A549 (cell line): ENCODE results near the gene HOXB7. TPM values are rescaled to one million over a fixed set of nuclear protein-coding genes. Genes with fewer than 3 reads are reported as not detected.

Source experiments
- ATAC-seq, 2 experiments: fragments of 200-7000 bp in 1 of 2; fragments of >200 bp in 1 of 2; cut with Nextera tagmentation in 1 of 2; cut with Tn5 transposase in 1 of 2; 3 replicates each; pipeline versions ENCODE4 v1.8.0 to v1.9.1; 2018 to 2020; ENCODE audit warnings: mild to moderate bottlenecking in 1 of 2, moderate library complexity in 1 of 2
- CTCF ChIA-PET: fragments of 300-600 bp; sonication (Branson Sonifier 250); formaldehyde crosslinking; extraction: SDS; loops from one replicate; lab custom pipeline; 2021; ENCODE audit warnings: antibody characterized with exemption, inconsistent platforms; lab: Yijun Ruan, JAX
- POLR2A ChIA-PET: fragments of 350-600 bp; formaldehyde crosslinking; extraction: SDS; loops from one replicate; lab custom pipeline; 2021; ENCODE audit warnings: antibody characterized with exemption, inconsistent platforms; lab: Yijun Ruan, JAX
- DNase-seq, 2 experiments: peaks; one replicate each; pipeline versions ENCODE4 v3.0.0 to v3.0.0-alpha.2; 2011 to 2016; ENCODE audit warnings: low read depth in 1 of 2, low spot score in 1 of 2
- FAIRE-seq: peaks from 2 replicates; lab custom pipeline; 2011; peaks lifted over from hg19 to GRCh38; lab: Jason Lieb, UNC
- H3K27ac ChIP-seq, 2 experiments: fragments of >200 bp; sonication (Bioruptor Twin); formaldehyde crosslinking; 3 replicates each; pipeline ENCODE4 v1.5.1; 2016 to 2017
- H3K4me1 ChIP-seq: fragments of >200 bp; sonication (Bioruptor Twin); formaldehyde crosslinking; 3 replicates; pipeline ENCODE4 v1.6.1; 2016
- H3K4me2 ChIP-seq: fragments of >200 bp; sonication (Bioruptor Twin); formaldehyde crosslinking; 3 replicates; pipeline ENCODE4 v1.6.1; 2016
- H3K4me3 ChIP-seq: fragments of >200 bp; sonication (Bioruptor Twin); formaldehyde crosslinking; 3 replicates; pipeline ENCODE4 v1.5.1; 2016
- H3K9me3 ChIP-seq: fragments of >200 bp; sonication (Bioruptor Twin); formaldehyde crosslinking; 3 replicates; pipeline ENCODE4 v1.6.1; 2016
- ATOH8 ChIP-seq: fragments of 250-450 bp; sonication (Bioruptor Pico); IDR thresholded peaks from 2 replicates; pipeline ENCODE4 v1.5.0; 2020; ENCODE audit warnings: low read depth, mild to moderate bottlenecking, moderate library complexity
- BHLHE40 ChIP-seq: IDR thresholded peaks from 2 replicates; pipeline ENCODE4 v1.6.1; 2012; ENCODE audit warnings: low read depth, low read length, inconsistent platforms
- CBX2 ChIP-seq: fragments of 200-600 bp; sonication (generic); IDR thresholded peaks from 2 replicates; pipeline ENCODE4 v1.6.1; 2016; ENCODE audit warnings: low read depth, mild to moderate bottlenecking, borderline replicate concordance
- CBX8 ChIP-seq: fragments of 200-600 bp; sonication (generic); IDR thresholded peaks from 2 replicates; pipeline ENCODE4 v1.6.1; 2016
- CEBPB ChIP-seq, 2 experiments: fragments of >200 bp in 1 of 2; sonication (Bioruptor Twin) in 1 of 2; formaldehyde crosslinking in 1 of 2; IDR thresholded peaks; 2 replicates each; pipeline ENCODE4 v1.6.1; 2012 to 2016
- CTCF ChIP-seq: fragments of >200 bp; sonication (Bioruptor Twin); formaldehyde crosslinking; IDR thresholded peaks from 3 replicates; pipeline ENCODE4 v1.5.1; 2016
- ESRRA ChIP-seq: fragments of 150-350 bp; IDR thresholded peaks from 2 replicates; pipeline ENCODE4 v1.6.1; 2014; ENCODE audit warnings: mild to moderate bottlenecking, low read length, borderline replicate concordance
- FOXS1 ChIP-seq: fragments of 250-450 bp; sonication (Bioruptor Pico); IDR thresholded peaks from 2 replicates; pipeline ENCODE4 v1.5.0; 2020; ENCODE audit warnings: mild to moderate bottlenecking, moderate library complexity
- HES2 ChIP-seq: fragments of >200 bp; sonication (Bioruptor Twin); formaldehyde crosslinking; IDR thresholded peaks from 2 replicates; pipeline ENCODE4 v1.6.1; 2016
- HEYL ChIP-seq: fragments of 250-450 bp; sonication (Bioruptor Pico); IDR thresholded peaks from 2 replicates; pipeline ENCODE4 v1.8.0; 2021; ENCODE audit warnings: mild to moderate bottlenecking, moderate library complexity
- HMGXB4 ChIP-seq: fragments of 250-450 bp; sonication (Bioruptor Pico); IDR thresholded peaks from 2 replicates; pipeline ENCODE4 v1.5.0; 2021; ENCODE audit warnings: mild to moderate bottlenecking, moderate library complexity, borderline replicate concordance
- HOXA7 ChIP-seq: fragments of 250-450 bp; sonication (Bioruptor Pico); IDR thresholded peaks from 2 replicates; pipeline ENCODE4 v1.5.0; 2020; ENCODE audit warnings: mild to moderate bottlenecking, moderate library complexity
- JUN ChIP-seq, 2 experiments: fragments of >200 bp; sonication (Bioruptor Twin); formaldehyde crosslinking; IDR thresholded peaks; 2 replicates in 1 of 2; 3 replicates in 1 of 2; pipeline ENCODE4 v1.6.1; 2016 to 2017
- JUNB ChIP-seq: fragments of >200 bp; sonication (Bioruptor Twin); formaldehyde crosslinking; IDR thresholded peaks from 2 replicates; pipeline ENCODE4 v1.6.1; 2016
- KDM1A ChIP-seq: fragments of 200-600 bp; sonication (generic); IDR thresholded peaks from 2 replicates; pipeline ENCODE4 v1.6.1; 2016; ENCODE audit warnings: low read depth, mild to moderate bottlenecking
- MAFK ChIP-seq: fragments of 450-650 bp; IDR thresholded peaks from 2 replicates; pipeline ENCODE4 v1.6.1; 2014; ENCODE audit not compliant: partially characterized antibody
- MAX ChIP-seq: IDR thresholded peaks from 2 replicates; pipeline ENCODE4 v1.6.1; 2012
- NFE2L2 ChIP-seq: fragments of 150-350 bp; conservative IDR thresholded peaks from 2 replicates; pipeline ENCODE4 v1.6.1; 2014; ENCODE audit warnings: low read length
- NR3C1 ChIP-seq: fragments of >200 bp; sonication (Bioruptor Twin); formaldehyde crosslinking; IDR thresholded peaks from 3 replicates; pipeline ENCODE4 v1.6.1; 2017
- PHF8 ChIP-seq: fragments of 200-600 bp; sonication (generic); IDR thresholded peaks from 2 replicates; pipeline ENCODE4 v1.6.1; 2016; ENCODE audit warnings: low read depth, mild to moderate bottlenecking, antibody characterized with exemption, moderate library complexity, borderline replicate concordance
- POLR2A ChIP-seq: IDR thresholded peaks from 2 replicates; pipeline ENCODE4 v1.6.1; 2012; ENCODE audit warnings: mild to moderate bottlenecking, low read length
- RAD21 ChIP-seq, 2 experiments: fragments of >200 bp in 1 of 2; sonication (Bioruptor Twin) in 1 of 2; formaldehyde crosslinking in 1 of 2; IDR thresholded peaks in 1 of 2; conservative IDR thresholded peaks in 1 of 2; 2 replicates in 1 of 2; 3 replicates in 1 of 2; pipeline ENCODE4 v1.6.1; 2012 to 2018; ENCODE audit warnings: inconsistent platforms in 1 of 2
- RCOR1 ChIP-seq: fragments of 150-350 bp; IDR thresholded peaks from 2 replicates; pipeline ENCODE4 v1.6.1; 2014; ENCODE audit warnings: antibody characterized with exemption, low read length, low read depth
- REST ChIP-seq: fragments of 200-600 bp; sonication (generic); IDR thresholded peaks from 2 replicates; pipeline ENCODE4 v1.6.1; 2016; ENCODE audit warnings: antibody characterized with exemption, mild to moderate bottlenecking, moderate library complexity
- RNF2 ChIP-seq: fragments of 200-600 bp; sonication (generic); IDR thresholded peaks from 2 replicates; pipeline ENCODE4 v1.6.1; 2016; ENCODE audit warnings: low read depth, mild to moderate bottlenecking, antibody characterized with exemption, moderate library complexity, borderline replicate concordance
- SREBF2 ChIP-seq: fragments of 450-650 bp; IDR thresholded peaks from 2 replicates; pipeline ENCODE4 v1.6.1; 2014; ENCODE audit warnings: mild to moderate bottlenecking, moderate library complexity
- TFCP2L1 ChIP-seq: fragments of 250-450 bp; sonication (Bioruptor Pico); IDR thresholded peaks from 2 replicates; pipeline ENCODE4 v1.5.0; 2021; ENCODE audit warnings: mild to moderate bottlenecking
- USF2 ChIP-seq: fragments of 450-650 bp; IDR thresholded peaks from 2 replicates; pipeline ENCODE4 v1.6.1; 2014; ENCODE audit warnings: antibody characterized with exemption
- ZC3H11A ChIP-seq: fragments of 450-650 bp; IDR thresholded peaks from 2 replicates; pipeline ENCODE4 v1.6.1; 2014; ENCODE audit warnings: antibody characterized with exemption, mild to moderate bottlenecking
- ZSCAN20 ChIP-seq: fragments of 250-450 bp; sonication (Bioruptor Pico); IDR thresholded peaks from 2 replicates; pipeline ENCODE4 v1.8.0; 2022; ENCODE audit warnings: mild to moderate bottlenecking, moderate library complexity
- WGBS: methylation state at CpG from one replicate; pipeline ENCODE4 v1.1.6; 2017; ENCODE audit errors: missing lambda C conversion rate; 5-methylcytosine and 5-hydroxymethylcytosine counted together
- polyA plus RNA-seq, 4 experiments: library from polyadenylated mRNA; depleted of rRNA in 3 of 4; stranded (reverse); fragments of >200 nt; fragmentation: RNase III in 1 of 4; extraction: RNeasy Plus Mini Kit Qiagen cat#74134 plus additional on column Dnase treatment in 1 of 4; gene quantifications; 2 replicates in 3 of 4; 3 replicates in 1 of 4; pipeline ENCODE4 v1.2.3, GENCODE V29; 2011 to 2017

HOXB7 gene
- polyA plus RNA-seq, 2 of the 4 experiments (the other 2 are of a cell fraction), result 22.3 to 32.3 TPM

GRCh38 chr17:48605409-48605919, 5.4 kb downstream of the HOXB7 start (continued):
- TF ChIP-seq MAFK, result no peak
- TF ChIP-seq HOXA7 (CRISPR knock-in tag), result no peak
- TF ChIP-seq ATOH8, result no peak
- no peak for TF ChIP-seq BHLHE40
- TF ChIP-seq RAD21 (conservative IDR thresholded peaks at IDR 0.05 in 1 of 2, IDR thresholded peaks at IDR 0.05 in 1 of 2), result no peak

GRCh38 chr17:48604770-48605329, 6.0 kb downstream of the HOXB7 start, which contains the start of gene HOXB6:
Gene HOXB6 (minus strand): TSS chr17:48604986. CDS start chr17:48598150, 6,836 bp downstream.
- peaks cover 36% of the 10 kb centered on the region for H3K4me1 ChIP-seq
- peak within 1 kb of the TSS; percentile 91 for H3K4me2 ChIP-seq
- CTCF ChIA-PET, result interaction anchor here (0.8 to 1.2 kb wide), 4 partner anchors 253 to 578 kb away, joined by 3 to 4 read pairs (median 4); no protein-coding TSS in a partner anchor
- ATAC-seq, result peak; percentile 40 to 51
- H3K9me3 ChIP-seq, result no peaks in the 10 kb centered on the region
- peak within 1 kb of the TSS; percentile 91 to 95 for H3K27ac ChIP-seq
- H3K4me3 ChIP-seq, result peak within 1 kb of the TSS; percentile 59
- peak; percentile 67 to 79 for DNase-seq
- POLR2A ChIA-PET, result interaction anchor here (0.6 to 1.6 kb wide), 11 partner anchors 9 to 795 kb away, joined by 3 to 8 read pairs (median 3); partner anchors contain the start of gene SNX11
- FAIRE-seq, result peak; percentile 63
- WGBS, result 3% methylated on average over 16 of the region's 16 CpGs
- TF ChIP-seq PHF8, result no peak
- TF ChIP-seq MAX, result no peak
- no peak for TF ChIP-seq ZC3H11A
- TF ChIP-seq CTCF, result no peak
- TF ChIP-seq NR3C1, result no peak
- TF ChIP-seq FOXS1 (CRISPR knock-in tag), result no peak
- no peak for TF ChIP-seq KDM1A
- no peak for TF ChIP-seq CBX8
- no peak for TF ChIP-seq BHLHE40
- no peak for TF ChIP-seq RNF2
- no peak for TF ChIP-seq RCOR1
- TF ChIP-seq HES2, result no peak
- no peak for TF ChIP-seq SREBF2
- TF ChIP-seq ZSCAN20 (CRISPR knock-in tag), result no peak
- TF ChIP-seq NFE2L2, result no peak
- TF ChIP-seq JUNB, result no peak
- peak; percentile 62 for TF ChIP-seq POLR2A
- TF ChIP-seq CEBPB (IDR thresholded peaks at IDR 0.05), result no peak
- no peak for TF ChIP-seq JUN (IDR thresholded peaks at IDR 0.05)
- TF ChIP-seq RAD21 (conservative IDR thresholded peaks at IDR 0.05 in 1 of 2, IDR thresholded peaks at IDR 0.05 in 1 of 2), result no peak
- TF ChIP-seq TFCP2L1 (CRISPR knock-in tag), result 0 out of 2 replicates have a peak, but pooled peaks have one; percentile 36
- TF ChIP-seq HMGXB4, result 0 out of 2 replicates have a peak, but pooled peaks have one; percentile 22
- no peak for TF ChIP-seq HEYL (CRISPR knock-in tag)
- TF ChIP-seq REST, result peak; percentile 46; the same call in 1 of the 2 replicates
- no peak for TF ChIP-seq ESRRA
- TF ChIP-seq USF2, result peak; percentile 92
- no peak for TF ChIP-seq CBX2
